HepG2 (cell line): Measurements from ENCODE around the gene FABP6.

ENCODE experiments used
- DPF2 ChIP-seq: sonication (generic); formaldehyde crosslinking; IDR thresholded peaks from 2 replicates; pipeline ENCODE4 v1.4.0; 2020; ENCODE audit warnings: mild to moderate bottlenecking, low read depth, missing genetic modification reagents, borderline replicate concordance
- IRF9 ChIP-seq: sonication (generic); formaldehyde crosslinking; IDR thresholded peaks from 2 replicates; pipeline ENCODE4 v1.8.0; 2022; ENCODE audit warnings: missing genetic modification reagents, mild to moderate bottlenecking, borderline replicate concordance
- RBFOX2 ChIP-seq: fragments of 200-400 bp; formaldehyde crosslinking; IDR thresholded peaks from 2 replicates; pipeline ENCODE4 v1.6.1; 2017; ENCODE audit warnings: low read depth, mild to moderate bottlenecking, low read length
- SP1 ChIP-seq, 2 experiments: fragments of 450-650 bp in 1 of 2; sonication (generic) in 1 of 2; formaldehyde crosslinking in 1 of 2; IDR thresholded peaks; 2 replicates each; pipeline versions ENCODE4 v1.4.0 to v1.6.1; 2016 to 2020; ENCODE audit warnings: missing genetic modification reagents in 1 of 2

GRCh38 chr5:160230686-160231527, 1.6 kb downstream of the FABP6 start:
- TF ChIP-seq IRF9 (CRISPR knock-in tag) (no peak), SP1 (IDR thresholded peaks at IDR 0.05) (no peak), SP1 (CRISPR knock-in tag; IDR thresholded peaks at IDR 0.05) (no peak), RBFOX2 (no peak), DPF2 (CRISPR knock-in tag) (no peak)
